K562 (cell line): ENCODE results near the gene RNF223. TPM values are rescaled to one million over a fixed set of nuclear protein-coding genes. Genes with fewer than 3 reads are reported as not detected.
A peak's percentile ranks its signal among the peaks of the same experiment; 100 is the strongest.

Experiments used
- ATAC-seq: fragments of 200-7000 bp; cut with Tn5 transposase; 3 replicates; pipeline ENCODE4 v1.9.1; 2020; ENCODE audit warnings: moderate library complexity
- BruUV-seq: library from RNA; stranded (reverse); fragments of 400-500 nt; replicated peaks from 2 replicates; lab custom pipeline; 2021; lab: Mats Ljungman, UMichigan
- CTCF ChIA-PET: fragments of 300-600 bp; formaldehyde crosslinking; extraction: SDS; loops from one replicate; lab custom pipeline; 2021; ENCODE audit warnings: low intra/inter-chr PET ratio; lab: Yijun Ruan, JAX
- POLR2A ChIA-PET: fragments of 300-600, 350-650 bp; sonication (Branson Sonifier 250); formaldehyde crosslinking; extraction: SDS; loops from one replicate; lab custom pipeline; 2021; ENCODE audit warnings: antibody characterized with exemption, inconsistent platforms; lab: Yijun Ruan, JAX
- DNase-seq, 4 experiments: peaks; one replicate each; pipeline versions ENCODE4 v3.0.0 to v3.0.0-alpha.2; 2011 to 2018; ENCODE audit warnings: low spot score in 3 of 4, mixed read lengths in 3 of 4; ENCODE audit errors: extremely low read depth in 1 of 4
- FAIRE-seq: peaks from 2 replicates; lab custom pipeline; 2011; peaks lifted over from hg19 to GRCh38; lab: Jason Lieb, UNC
- H2AFZ ChIP-seq: 2 replicates; pipeline ENCODE4 v1.6.0; 2011; ENCODE audit warnings: low read depth, low read length, control low read depth, inconsistent platforms
- H3K27ac ChIP-seq: fragments of 200-600 bp; 3 replicates; pipeline ENCODE4 v1.8.0; 2011; ENCODE audit warnings: low read depth, mild to moderate bottlenecking, control low read depth, inconsistent platforms, low read length, moderate library complexity, mixed read lengths; ENCODE audit errors: extremely low read depth
- H3K27me3 ChIP-seq, 2 experiments: fragments of 300-600 bp in 1 of 2; 2 replicates in 1 of 2; 3 replicates in 1 of 2; pipeline versions ENCODE4 v1.6.0 to v1.8.0; 2011; ENCODE audit warnings: inconsistent platforms in 2 of 2, low read length in 2 of 2, mild to moderate bottlenecking in 1 of 2, mixed read lengths in 1 of 2, moderate library complexity in 1 of 2; ENCODE audit not compliant: control insufficient read depth in 2 of 2, insufficient read depth in 2 of 2
- H3K36me3 ChIP-seq: fragments of 300-600 bp; 3 replicates; pipeline ENCODE4 v1.8.0; 2011; ENCODE audit warnings: mild to moderate bottlenecking, low read length, inconsistent platforms; ENCODE audit not compliant: control insufficient read depth, insufficient read depth
- H3K4me1 ChIP-seq, 2 experiments: fragments of 200-600 bp in 1 of 2; replicated peaks in 1 of 2; 2 replicates in 1 of 2; 3 replicates in 1 of 2; pipeline versions ENCODE4 v1.5.1 to v1.8.0; 2011; ENCODE audit warnings: inconsistent platforms in 2 of 2, low read length in 2 of 2, mild to moderate bottlenecking in 1 of 2, mixed read lengths in 1 of 2, moderate library complexity in 1 of 2; ENCODE audit not compliant: control insufficient read depth in 2 of 2, insufficient read depth in 2 of 2
- H3K4me2 ChIP-seq: 2 replicates; pipeline ENCODE4 v1.6.1; 2011; ENCODE audit warnings: low read length, control low read depth, inconsistent platforms, mixed read lengths; ENCODE audit not compliant: insufficient read depth
- H3K4me3 ChIP-seq: fragments of 200-600 bp; sonication (generic), shearing (Covaris generic); 2 replicates; pipeline ENCODE4 v1.5.1; 2016; ENCODE audit warnings: control low read depth, inconsistent platforms
- H3K79me2 ChIP-seq: fragments of 200-600 bp; 3 replicates; pipeline ENCODE4 v1.8.0; 2011; ENCODE audit warnings: low read length, inconsistent platforms; ENCODE audit not compliant: control insufficient read depth, insufficient read depth
- H3K9ac ChIP-seq, 2 experiments: 2 replicates each; pipeline versions ENCODE4 v1.6.0 to v1.6.1; 2011; ENCODE audit warnings: low read depth in 2 of 2, low read length in 2 of 2, control low read depth in 1 of 2, inconsistent platforms in 1 of 2, mild to moderate bottlenecking in 1 of 2, mixed read lengths in 1 of 2; ENCODE audit not compliant: insufficient read depth in 1 of 2
- H3K9me1 ChIP-seq: one replicate; pipeline ENCODE4 v1.6.0; 2011; ENCODE audit warnings: inconsistent platforms, mild to moderate bottlenecking, low read length, moderate library complexity; ENCODE audit not compliant: control insufficient read depth, insufficient read depth
- H3K9me3 ChIP-seq: replicated peaks from 2 replicates; pipeline ENCODE4 v1.5.1; 2011; ENCODE audit warnings: low read depth, low read length, inconsistent platforms; ENCODE audit not compliant: control insufficient read depth, insufficient read depth
- H4K20me1 ChIP-seq: replicated peaks from 2 replicates; pipeline ENCODE4 v1.6.1; 2011; ENCODE audit warnings: low read length, inconsistent platforms, mixed read lengths; ENCODE audit not compliant: control insufficient read depth, insufficient read depth
- C11orf30 ChIP-seq: fragments of 450-650 bp; IDR thresholded peaks from 2 replicates; pipeline ENCODE4 v1.6.1; 2016; ENCODE audit warnings: low read depth, mild to moderate bottlenecking
- GABPA ChIP-seq: fragments of 200-800 bp; sonication (Bioruptor generic); conservative IDR thresholded peaks from 2 replicates; pipeline ENCODE4 v1.6.1; 2016; ENCODE audit warnings: low read depth, missing genetic modification characterization, missing compliant biosample characterization
- MED1 ChIP-seq: sonication (generic); formaldehyde crosslinking; IDR thresholded peaks from 2 replicates; pipeline ENCODE4 v1.8.1; 2023; ENCODE audit warnings: missing genetic modification reagents, borderline replicate concordance
- TAF1 ChIP-seq: IDR thresholded peaks from 2 replicates; pipeline ENCODE4 v1.6.1; 2011; ENCODE audit warnings: mild to moderate bottlenecking, low read length, moderate library complexity; ENCODE audit not compliant: insufficient read depth, control insufficient read depth, severe bottlenecking; ENCODE audit errors: extremely low read depth
- ZFX ChIP-seq: sonication (generic); formaldehyde crosslinking; IDR thresholded peaks from 2 replicates; pipeline ENCODE4 v1.8.0; 2022; ENCODE audit warnings: mild to moderate bottlenecking, missing genetic modification reagents, moderate library complexity
- WGBS: fragments of 100-300 bp; shearing (Covaris generic); methylation state at CpG from one replicate; pipeline ENCODE4 v1.1.6; 2016; ENCODE audit warnings: low coverage, mixed read lengths; ENCODE audit not compliant: insufficient coverage; ENCODE audit errors: missing lambda C conversion rate; 5-methylcytosine and 5-hydroxymethylcytosine counted together
- in situ Hi-C: fragments of 300-500 bp; cut with MboI; formaldehyde crosslinking; loops from 4 replicates; pipeline ENCODE4 v1.15.0; 2018; ENCODE audit warnings: inconsistent platforms, mixed read lengths
- intact Hi-C: fragments of 100-400 bp; cut with micrococcal nuclease; formaldehyde crosslinking; loops from 2 replicates; pipeline ENCODE4 v1.14.2; 2022
- polyA plus RNA-seq, 8 experiments: library from polyadenylated mRNA; depleted of rRNA in 4 of 8; stranded (reverse) in 5 of 8; unstranded in 3 of 8; fragments of >200 nt; fragmentation: Nextera tagmentation in 2 of 8; fragmentation: Illumina TruSeq in 1 of 8; extraction: Ambion mirVana in 2 of 8; extraction: Trizol in 1 of 8; gene quantifications; 2 replicates each; pipeline versions ENCODE4 v1.2.1 to v1.2.3, GENCODE V29; 2011 to 2014; ENCODE audit warnings: inconsistent platforms in 1 of 8, missing spikeins in 1 of 8
- total RNA-seq, 7 experiments: library from RNA; depleted of rRNA in 6 of 7; stranded (reverse); fragments of >200 nt in 6 of 7; fragmentation: Illumina TruSeq in 2 of 7; extraction: Trizol in 2 of 7; gene quantifications; 2 replicates each; pipeline versions ENCODE4 v1.2.1 to v1.2.3, GENCODE V29; 2011 to 2021; ENCODE audit warnings: low replicate concordance in 1 of 7
- TF ChIP-seq, protein P1 (sequence below): sonication (generic); formaldehyde crosslinking; IDR thresholded peaks from 2 replicates; pipeline ENCODE4 v1.8.0; 2022; ENCODE audit warnings: missing genetic modification reagents, mild to moderate bottlenecking, moderate library complexity, borderline replicate concordance

The RNF223 gene
- total and polyA plus RNA-seq, 9 of the 15 experiments (the other 6 are each of a cell fraction or from before 2014, with no cell fraction given), result 0.04 to 0.32 TPM; not detected in 7

DNA sequence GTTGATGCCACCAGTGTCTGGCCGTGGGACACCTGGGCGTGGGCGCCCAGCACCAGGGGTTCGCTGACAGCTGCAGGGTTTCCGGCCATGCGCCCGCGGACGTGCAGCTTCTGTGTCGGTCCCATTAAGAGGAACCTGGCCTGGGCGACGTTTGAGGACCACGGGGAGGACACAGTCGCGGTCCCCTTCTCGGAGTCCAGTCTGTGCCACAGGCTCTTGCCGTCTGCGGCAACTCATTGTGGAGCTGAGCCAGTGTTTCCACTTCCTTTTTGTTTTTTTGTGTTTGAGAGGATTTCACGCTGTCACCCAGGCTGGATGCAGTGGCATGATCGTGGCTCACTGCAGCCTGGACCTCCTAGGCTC lies 43.3 kb upstream of the RNF223 start:
- CTCF ChIA-PET, result no interaction called here
- TF ChIP-seq MED1 (CRISPR knock-in tag), result 0 out of 2 replicates have a peak, but pooled peaks have one; percentile 53
- TF ChIP-seq, protein P1, sequence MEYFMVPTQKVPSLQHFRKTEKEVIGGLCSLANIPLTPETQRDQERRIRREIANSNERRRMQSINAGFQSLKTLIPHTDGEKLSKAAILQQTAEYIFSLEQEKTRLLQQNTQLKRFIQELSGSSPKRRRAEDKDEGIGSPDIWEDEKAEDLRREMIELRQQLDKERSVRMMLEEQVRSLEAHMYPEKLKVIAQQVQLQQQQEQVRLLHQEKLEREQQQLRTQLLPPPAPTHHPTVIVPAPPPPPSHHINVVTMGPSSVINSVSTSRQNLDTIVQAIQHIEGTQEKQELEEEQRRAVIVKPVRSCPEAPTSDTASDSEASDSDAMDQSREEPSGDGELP (CRISPR knock-in tag), result peak; percentile 10; the same call in 1 of the 2 replicates
- no peak for TF ChIP-seq C11orf30
- 0 out of 2 replicates have a peak, but pooled peaks have one; percentile 15 for TF ChIP-seq ZFX
- no peak for TF ChIP-seq TAF1
- no peak for TF ChIP-seq GABPA (tag)
- no peak overlapping the region for H3K4me2 ChIP-seq
- peaks cover 0 to 44% of the 10 kb centered on the region in 2 experiments; a peak in 3 of 5 replicates for H3K4me1 ChIP-seq
- H3K27me3 ChIP-seq, result peaks cover 25 to 40% of the 10 kb centered on the region in 2 experiments; a peak in 4 of 5 replicates
- H4K20me1 ChIP-seq, result peaks cover 4% of the 10 kb centered on the region; the same call in 1 of the 2 replicates
- BruUV-seq, result no TSS peak
- ATAC-seq (no peak), FAIRE-seq (no peak), DNase-seq (no peak)
- peaks cover 16% of the 10 kb centered on the region for H3K9me3 ChIP-seq
- no peaks in the 10 kb centered on the region for H3K9me1 ChIP-seq
- H3K79me2 ChIP-seq, result peaks cover 27% of the 10 kb centered on the region
- H2AFZ ChIP-seq, result no peak overlapping the region
- POLR2A ChIA-PET, result interaction anchor here (0.6 kb wide), 1 partner anchor 115 kb away, joined by 3 read pairs; the partner anchor contains the start of gene B3GALT6
- intact Hi-C loops (loop anchor here (2.0 kb wide), 1 partner anchor 175 kb away; no protein-coding TSS in a partner anchor), in situ Hi-C loops (no loop called here)
- H3K36me3 ChIP-seq, result peaks cover 13% of the 10 kb centered on the region
- 0 out of 4 replicates have a peak overlapping the region, but pooled peaks of 1 of the 2 experiments have one; percentile 32 for H3K9ac ChIP-seq
- H3K27ac ChIP-seq, result no peak overlapping the region
- H3K4me3 ChIP-seq, result no peak overlapping the region
- 56% methylated on average over 18 of the region's 20 CpGs for WGBS
